HL-60 (cell line): ENCODE results near the gene OAS2.

Experiments used
- DNase-seq, 2 experiments: peaks; one replicate each; pipeline ENCODE4 v3.0.0-alpha.2; 2010 to 2020; ENCODE audit warnings: low read depth in 1 of 2, low spot score in 1 of 2
- H3K27ac ChIP-seq: fragments of 250-450 bp; sonication (Bioruptor Pico); replicated peaks from 2 replicates; pipeline ENCODE4 v1.5.1; 2020; ENCODE audit warnings: mild to moderate bottlenecking, moderate library complexity
- H3K27me3 ChIP-seq: fragments of 250-450 bp; sonication (Bioruptor Pico); 2 replicates; pipeline ENCODE4 v1.5.1; 2021; ENCODE audit warnings: mild to moderate bottlenecking, moderate library complexity; ENCODE audit not compliant: insufficient read depth, poor library complexity, severe bottlenecking
- H3K4me3 ChIP-seq: replicated peaks from 2 replicates; pipeline ENCODE4 v1.5.1; 2011; ENCODE audit warnings: mild to moderate bottlenecking, control low read depth, low read length; ENCODE audit not compliant: insufficient read depth
- CTCF ChIP-seq: IDR thresholded peaks from one replicate; pipeline ENCODE4 v1.5.1; 2011; ENCODE audit warnings: low read length, control low read depth, inconsistent platforms; ENCODE audit not compliant: insufficient read depth
- GABPA ChIP-seq: IDR thresholded peaks from 2 replicates; pipeline ENCODE4 v1.6.1; 2012; ENCODE audit warnings: low read depth
- POLR2AphosphoS5 ChIP-seq: IDR thresholded peaks from 2 replicates; pipeline ENCODE4 v1.6.1; 2012; ENCODE audit warnings: low read depth
- SPI1 ChIP-seq: IDR thresholded peaks from 2 replicates; pipeline ENCODE4 v1.6.1; 2012; ENCODE audit warnings: low read depth, mild to moderate bottlenecking, borderline replicate concordance
- TF ChIP-seq, protein P1 (sequence below): IDR thresholded peaks from 2 replicates; pipeline ENCODE4 v1.6.1; 2012; ENCODE audit warnings: low read depth; ENCODE audit not compliant: insufficient replicate concordance

OAS2 gene

DNA sequence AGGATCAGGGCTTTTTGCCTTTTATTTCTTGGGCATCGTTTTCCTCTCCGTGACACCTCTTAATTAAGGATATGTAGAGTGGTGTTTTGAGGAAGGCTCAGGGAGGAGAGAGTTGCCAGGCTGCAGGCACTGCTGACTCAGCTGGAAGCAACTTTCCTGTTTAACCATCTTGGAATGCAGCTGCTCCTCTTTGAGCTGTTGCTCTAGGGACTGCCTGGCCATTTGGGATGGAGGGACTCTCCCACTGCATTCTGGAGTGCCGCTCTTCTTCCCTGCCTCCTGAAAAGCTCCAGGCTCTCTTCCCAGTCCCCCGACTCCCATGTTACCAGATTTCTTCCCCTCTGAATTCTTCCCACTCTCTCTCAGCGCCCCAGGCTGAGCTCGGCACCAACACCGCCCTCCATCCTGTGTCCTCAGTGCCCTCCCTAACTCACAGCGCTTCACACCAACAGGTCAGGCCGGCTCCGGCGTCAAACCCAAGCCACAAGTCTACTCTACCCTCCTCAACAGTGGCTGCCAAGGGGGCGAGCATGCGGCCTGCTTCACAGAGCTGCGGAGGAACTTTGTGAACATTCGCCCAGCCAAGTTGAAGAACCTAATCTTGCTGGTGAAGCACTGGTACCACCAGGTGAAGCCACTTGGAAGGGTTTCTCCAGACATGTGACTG lies 34.2 kb upstream of the OAS2 start:
- TF ChIP-seq, protein P1, sequence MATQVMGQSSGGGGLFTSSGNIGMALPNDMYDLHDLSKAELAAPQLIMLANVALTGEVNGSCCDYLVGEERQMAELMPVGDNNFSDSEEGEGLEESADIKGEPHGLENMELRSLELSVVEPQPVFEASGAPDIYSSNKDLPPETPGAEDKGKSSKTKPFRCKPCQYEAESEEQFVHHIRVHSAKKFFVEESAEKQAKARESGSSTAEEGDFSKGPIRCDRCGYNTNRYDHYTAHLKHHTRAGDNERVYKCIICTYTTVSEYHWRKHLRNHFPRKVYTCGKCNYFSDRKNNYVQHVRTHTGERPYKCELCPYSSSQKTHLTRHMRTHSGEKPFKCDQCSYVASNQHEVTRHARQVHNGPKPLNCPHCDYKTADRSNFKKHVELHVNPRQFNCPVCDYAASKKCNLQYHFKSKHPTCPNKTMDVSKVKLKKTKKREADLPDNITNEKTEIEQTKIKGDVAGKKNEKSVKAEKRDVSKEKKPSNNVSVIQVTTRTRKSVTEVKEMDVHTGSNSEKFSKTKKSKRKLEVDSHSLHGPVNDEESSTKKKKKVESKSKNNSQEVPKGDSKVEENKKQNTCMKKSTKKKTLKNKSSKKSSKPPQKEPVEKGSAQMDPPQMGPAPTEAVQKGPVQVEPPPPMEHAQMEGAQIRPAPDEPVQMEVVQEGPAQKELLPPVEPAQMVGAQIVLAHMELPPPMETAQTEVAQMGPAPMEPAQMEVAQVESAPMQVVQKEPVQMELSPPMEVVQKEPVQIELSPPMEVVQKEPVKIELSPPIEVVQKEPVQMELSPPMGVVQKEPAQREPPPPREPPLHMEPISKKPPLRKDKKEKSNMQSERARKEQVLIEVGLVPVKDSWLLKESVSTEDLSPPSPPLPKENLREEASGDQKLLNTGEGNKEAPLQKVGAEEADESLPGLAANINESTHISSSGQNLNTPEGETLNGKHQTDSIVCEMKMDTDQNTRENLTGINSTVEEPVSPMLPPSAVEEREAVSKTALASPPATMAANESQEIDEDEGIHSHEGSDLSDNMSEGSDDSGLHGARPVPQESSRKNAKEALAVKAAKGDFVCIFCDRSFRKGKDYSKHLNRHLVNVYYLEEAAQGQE: no peak
- no peak for TF ChIP-seq POLR2AphosphoS5
- no peak for TF ChIP-seq CTCF
- TF ChIP-seq SPI1: no peak
- no peak for TF ChIP-seq GABPA
- Histone ChIP-seq H3K27me3 (no peaks in the 10 kb centered on the region), H3K4me3 (no peak overlapping the region), H3K27ac (no peak overlapping the region)
- no peak for DNase-seq

GRCh38 chr12:112945515-112945914 lies 32.8 kb upstream of the OAS2 start:
- Histone ChIP-seq H3K4me3 (no peak overlapping the region), H3K27me3 (no peaks in the 10 kb centered on the region), H3K27ac (no peak overlapping the region)
- TF ChIP-seq SPI1 (no peak), POLR2AphosphoS5 (no peak), GABPA (no peak), CTCF (no peak)
- TF ChIP-seq, protein P1: no peak
- no peak for DNase-seq

DNA sequence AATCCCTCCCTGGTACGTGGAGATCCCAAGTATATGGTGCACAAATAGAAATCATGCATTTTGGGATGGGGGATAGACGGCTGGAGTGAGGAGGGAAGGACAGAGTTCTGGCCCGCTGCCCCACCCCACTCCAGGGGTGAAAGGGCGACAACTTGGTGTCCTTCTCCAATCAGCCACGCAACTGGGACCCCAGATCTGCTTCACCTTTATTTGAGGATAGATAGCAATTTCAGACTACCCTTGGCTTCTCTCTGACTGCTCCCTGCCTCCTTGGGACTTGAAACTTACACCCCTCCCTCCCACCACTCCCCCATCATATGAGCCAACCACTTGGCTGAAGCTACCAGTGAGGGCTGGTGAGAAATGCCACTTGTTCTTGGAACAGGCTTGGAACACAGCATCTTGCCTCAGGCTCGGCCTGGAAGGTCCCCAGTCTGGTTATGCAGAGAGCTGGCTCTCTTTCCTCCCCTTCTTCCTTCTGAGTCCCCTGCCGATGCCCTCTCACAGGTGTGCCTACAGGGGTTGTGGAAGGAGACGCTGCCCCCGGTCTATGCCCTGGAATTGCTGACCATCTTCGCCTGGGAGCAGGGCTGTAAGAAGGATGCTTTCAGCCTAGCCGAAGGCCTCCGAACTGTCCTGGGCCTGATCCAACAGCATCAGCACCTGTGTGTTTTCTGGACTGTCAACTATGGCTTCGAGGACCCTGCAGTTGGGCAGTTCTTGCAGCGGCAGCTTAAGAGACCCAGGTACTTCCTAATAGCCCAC lies 31.9 kb upstream of the OAS2 start:
- Histone ChIP-seq H3K4me3 (no peak overlapping the region), H3K27me3 (no peaks in the 10 kb centered on the region), H3K27ac (no peak overlapping the region)
- no peak for DNase-seq
- TF ChIP-seq GABPA (no peak), POLR2AphosphoS5 (no peak), SPI1 (no peak)
- TF ChIP-seq, protein P1: no peak
